DMS114 treated with DMSO at 0.1 percent for 48 hours (cell line): ENCODE measurements around the gene BEX4.
A peak's percentile ranks its signal among the peaks of the same experiment; 100 is the strongest.
"Not testable (repeated sequence)": the region's sequence is repeated elsewhere in the genome, so short reads cannot be mapped to it uniquely, and the experiment has no call there.

Experiments
- DNase-seq: peaks from one replicate; lab custom pipeline; 2025; ENCODE audit not compliant: unreplicated experiment; lab: John Stamatoyannopoulos, UW

BEX4 gene, protein sequence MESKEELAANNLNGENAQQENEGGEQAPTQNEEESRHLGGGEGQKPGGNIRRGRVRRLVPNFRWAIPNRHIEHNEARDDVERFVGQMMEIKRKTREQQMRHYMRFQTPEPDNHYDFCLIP

DNA sequence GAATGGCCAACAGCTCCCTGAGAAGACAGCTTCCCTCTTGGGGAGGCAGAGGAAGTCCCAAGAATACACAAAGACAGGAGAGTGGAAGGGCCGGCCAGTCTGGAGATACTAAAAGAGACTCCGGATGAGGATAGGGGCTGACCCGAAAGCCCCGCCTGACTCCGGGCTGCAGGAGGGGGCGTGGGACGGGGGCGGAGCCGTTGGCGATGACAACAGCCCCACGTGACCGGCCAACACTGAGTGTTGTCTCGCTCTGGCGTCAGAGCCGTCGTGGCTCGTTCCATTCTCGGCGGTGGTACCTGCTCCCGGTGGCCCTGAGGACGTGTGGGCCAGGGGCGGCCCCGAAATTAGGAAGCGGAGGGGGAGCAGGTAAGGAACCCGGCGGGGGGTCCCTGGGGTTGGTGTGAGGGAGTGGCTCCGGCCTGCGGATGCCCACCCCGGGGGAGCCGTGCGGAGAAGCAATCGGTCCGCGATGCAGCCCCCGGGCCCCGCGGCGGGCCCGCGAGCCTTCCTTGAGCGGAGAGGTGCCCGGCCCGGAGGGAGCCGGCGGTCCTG, at the start of gene BEX4:
Gene BEX4 (plus strand): TSS at position 239 of the 555 bp plus-strand sequence. CDS start 1,046 bp downstream, outside the sequence.
- peak; percentile 73 for DNase-seq

DNA sequence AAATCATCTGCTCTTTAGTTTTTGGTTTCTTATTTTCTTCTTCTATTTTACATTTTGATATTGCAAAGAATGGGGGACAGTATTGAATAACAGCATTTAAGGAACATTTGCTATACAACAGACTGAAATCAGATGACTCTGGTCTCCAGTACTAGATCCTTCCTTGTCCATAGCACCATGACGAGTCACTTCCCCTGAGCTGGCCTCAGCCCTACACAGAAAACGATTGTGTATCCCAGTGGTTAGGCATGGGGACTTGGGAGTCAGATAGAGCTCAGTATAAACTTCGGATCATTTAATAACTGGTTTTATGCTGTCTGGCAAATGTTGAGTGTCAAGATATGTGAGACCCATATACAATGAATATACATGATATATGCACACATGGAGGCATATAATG, 44.7 kb upstream of the BEX4 start:
- DNase-seq: no peak

DNA sequence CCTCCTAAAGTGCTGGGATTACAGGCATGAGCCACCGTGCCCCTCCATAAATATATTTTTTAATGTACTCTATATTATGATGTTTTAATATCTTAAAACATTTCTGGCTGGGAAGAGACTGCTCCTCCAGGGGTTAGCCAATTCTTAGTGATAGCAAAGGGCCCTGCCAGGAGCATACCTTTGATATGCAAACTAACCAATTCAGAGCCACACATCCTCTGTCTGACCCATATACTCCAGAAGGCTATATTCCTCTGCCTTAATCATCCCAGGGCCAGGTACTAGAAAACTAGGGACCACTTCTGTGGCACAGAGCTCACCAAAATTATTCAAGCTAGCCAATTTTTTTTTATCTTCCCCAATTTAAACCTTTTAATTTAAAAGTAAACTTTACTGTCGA, 43.6 kb upstream of the BEX4 start:
- DNase-seq: no peak

DNA sequence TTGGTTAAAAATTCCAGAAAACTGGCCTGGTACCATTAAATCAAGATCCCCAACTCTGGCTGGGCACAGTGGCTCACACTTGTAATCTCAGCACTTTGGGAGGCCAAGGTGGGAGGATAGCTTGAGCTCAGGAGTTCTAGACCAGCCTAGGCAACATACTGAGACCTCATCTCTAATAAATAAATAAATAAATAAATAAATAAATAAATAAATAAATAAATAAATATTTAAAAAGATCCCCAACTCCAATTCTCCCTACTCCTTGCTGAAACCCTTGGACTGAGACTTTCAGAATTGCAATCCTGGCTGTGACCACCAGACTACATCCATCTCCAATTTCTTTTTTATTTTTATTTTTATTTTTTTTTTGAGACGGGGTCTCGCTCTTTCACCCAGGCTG, 39.7 kb upstream of the BEX4 start:
- DNase-seq: not testable (repeated sequence)

DNA sequence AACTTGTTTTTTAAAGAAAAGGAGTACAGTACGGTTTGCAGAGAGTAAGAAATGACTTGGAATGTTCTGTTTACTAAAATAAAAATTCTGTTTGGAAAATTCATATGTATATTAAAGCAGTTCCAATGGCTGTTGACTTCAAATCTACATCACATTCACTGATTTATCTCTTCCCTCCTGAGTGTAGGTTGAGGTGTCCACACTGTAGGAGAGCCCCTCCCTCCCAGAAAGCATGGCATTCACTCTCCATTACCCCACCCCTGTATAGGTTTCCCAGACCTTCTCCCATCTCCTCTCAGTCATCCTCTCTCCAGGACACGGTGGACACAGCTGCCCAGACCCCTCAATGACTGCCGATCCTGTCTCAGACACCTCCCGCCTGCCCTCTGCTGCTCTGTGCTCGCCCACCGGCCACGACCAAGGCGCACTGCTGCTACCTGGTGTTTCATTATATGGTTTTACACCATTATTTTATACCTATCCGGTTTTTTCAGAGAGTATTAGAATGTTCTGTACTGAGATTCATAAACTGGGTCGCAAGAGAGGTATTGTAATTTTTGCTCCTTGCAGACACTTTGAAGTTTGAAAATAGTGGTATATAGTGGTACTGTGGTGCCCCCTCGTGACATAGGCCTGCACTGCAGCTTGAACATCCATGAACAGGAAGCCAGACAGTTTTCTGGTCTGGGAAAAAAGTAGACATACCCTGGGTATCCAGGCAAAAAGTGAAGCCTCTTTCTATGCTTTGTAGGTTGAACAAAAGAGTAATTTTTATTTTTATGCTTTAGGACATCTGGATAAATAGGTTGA, 38.8 kb upstream of the BEX4 start:
- DNase-seq: peak; percentile 51

DNA sequence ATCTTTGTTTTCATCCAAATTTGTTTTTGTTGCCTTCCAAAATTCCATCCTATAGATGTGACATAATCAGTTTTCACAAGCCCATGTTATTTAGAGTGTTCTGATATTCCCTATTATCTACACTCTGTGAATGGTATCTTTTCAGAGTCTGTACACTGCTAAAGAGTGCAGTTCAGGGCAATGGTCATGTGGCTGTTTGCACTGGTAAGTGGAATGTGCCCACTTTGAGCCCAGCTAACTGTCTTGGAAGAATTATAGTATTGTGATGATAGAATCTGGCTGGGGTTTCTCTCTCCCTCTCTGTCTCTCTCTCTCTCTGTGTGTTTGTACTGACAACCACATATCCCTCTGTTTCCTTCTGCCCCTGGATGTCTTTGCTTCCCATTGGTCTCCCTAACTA, 37.4 kb upstream of the BEX4 start:
- DNase-seq: no peak

DNA sequence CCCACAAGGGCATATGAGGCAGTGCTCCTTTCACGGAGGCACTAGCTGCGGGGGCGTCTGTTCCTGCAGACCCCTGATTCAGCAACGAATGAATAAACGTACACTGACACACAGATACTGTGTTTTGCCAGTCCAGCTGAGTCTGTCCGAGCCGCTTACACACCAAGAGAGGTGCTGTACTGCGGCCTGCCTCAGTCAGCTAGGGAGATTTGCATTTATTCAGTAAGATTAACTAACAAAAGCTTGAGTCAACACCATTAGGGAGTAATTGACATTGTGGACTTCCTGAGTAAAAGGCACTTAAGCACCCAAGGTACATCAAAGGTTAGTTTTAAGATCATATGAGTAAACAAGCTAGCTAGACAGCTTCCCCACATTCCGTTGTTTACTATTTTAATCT, 31.0 kb upstream of the BEX4 start:
- no peak for DNase-seq

DNA sequence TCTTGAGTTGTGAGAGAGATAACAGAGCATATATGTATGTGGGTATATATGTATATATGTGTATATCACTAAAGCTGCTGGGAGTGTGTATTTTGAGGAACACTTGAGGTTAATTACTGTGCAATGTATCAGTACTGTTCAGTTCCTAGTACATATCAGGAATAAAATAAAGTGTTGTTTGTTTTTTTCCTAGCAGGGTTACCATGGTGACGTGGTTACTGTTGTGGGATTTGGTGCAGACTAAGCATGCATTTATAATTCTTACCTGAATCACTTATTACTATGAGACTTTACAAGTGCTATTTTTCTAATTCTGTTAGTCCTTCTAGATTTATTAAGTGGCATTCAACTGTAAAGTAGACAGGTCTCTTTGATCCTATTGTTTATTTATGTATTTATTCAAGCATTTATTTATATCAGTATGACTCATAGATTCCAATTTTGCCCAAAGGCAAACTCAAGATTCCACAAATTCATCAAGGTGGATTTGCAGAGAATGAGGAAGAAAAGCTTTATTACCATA, 26.9 kb upstream of the BEX4 start:
- no peak for DNase-seq

DNA sequence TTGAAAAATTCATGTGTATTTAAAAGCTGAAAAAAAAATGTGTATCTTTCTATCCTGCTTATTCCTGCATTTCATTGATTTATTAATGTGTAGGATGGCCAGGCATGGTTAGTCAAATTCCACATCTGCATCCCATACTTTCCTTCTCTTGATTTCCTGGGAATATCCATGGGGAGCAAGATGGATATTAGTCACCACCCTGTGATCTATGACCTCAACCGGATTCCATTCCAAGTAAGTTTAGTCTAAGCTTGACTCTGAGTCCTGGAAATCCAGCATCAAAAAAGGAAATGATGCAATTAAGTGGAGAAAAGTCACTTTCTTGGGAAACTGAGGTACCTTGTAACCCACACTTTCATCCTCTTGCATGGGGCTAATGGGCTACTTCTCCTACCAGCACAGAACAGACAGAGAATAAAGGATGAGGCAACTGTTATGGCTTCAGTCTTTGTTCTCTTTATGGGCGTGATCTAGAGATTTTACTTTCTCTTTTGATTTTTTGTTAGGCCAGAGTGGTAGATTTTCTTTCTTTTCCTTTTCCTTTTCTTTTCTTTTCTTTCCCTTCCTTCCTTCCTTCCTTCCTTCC, 17.1 kb upstream of the BEX4 start:
- no peak for DNase-seq

DNA sequence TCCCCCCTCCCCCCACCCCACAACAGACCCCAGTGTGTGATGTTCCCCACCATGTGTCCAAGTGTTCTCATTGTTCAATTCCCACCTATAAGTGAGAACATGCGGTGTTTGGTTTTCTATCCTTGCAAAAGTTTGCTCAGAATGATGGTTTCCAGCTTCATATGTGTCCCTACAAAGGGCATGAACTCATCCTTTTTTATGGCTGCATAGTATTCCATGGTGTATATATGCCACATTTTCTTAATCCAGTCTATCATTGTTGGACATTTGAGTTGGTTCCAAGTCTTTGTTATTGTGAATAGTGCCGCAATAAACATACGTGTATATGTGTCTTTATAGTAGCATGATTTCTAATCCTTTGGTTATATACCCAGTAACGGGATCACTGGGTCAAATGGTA, 16.2 kb upstream of the BEX4 start:
- DNase-seq: not testable (repeated sequence)

DNA sequence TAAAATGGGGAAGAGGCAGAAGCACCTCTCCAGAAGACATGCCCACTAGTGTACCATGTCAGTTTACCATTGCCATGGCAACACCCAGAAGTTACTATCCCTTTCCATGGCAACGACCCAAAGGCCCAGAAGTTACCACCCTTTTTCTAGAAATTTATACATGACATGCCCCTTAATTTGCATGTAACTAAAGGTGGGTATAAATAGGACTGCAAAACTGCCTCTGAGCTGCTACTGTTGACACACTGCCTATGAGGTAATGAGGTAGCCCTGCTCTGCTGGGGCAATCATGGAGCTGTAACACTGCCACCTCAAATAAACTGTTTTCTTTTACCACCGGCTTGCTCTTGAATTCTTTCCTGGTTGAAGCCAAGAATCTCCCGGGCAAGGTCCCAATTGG, 13.9 kb upstream of the BEX4 start:
- DNase-seq: no peak

DNA sequence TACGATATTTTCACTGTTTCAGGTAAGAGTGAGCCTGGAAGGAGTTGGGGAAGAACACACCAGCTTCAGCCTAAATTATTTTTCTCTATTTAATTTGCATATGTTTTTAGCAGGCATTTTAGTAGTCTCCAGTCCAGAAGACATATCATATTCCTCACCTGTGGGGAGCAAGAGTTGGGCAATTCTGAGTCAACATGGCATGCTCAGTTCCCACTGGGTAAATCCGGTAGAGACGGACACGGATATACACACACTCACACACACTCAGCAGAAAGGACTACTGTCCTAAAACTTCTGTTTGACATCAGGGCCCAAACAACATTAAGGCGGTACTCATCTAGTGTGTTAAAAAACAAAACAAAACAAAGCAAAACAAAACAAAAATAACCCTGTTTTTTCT, 4.9 kb upstream of the BEX4 start:
- DNase-seq: no peak

DNA sequence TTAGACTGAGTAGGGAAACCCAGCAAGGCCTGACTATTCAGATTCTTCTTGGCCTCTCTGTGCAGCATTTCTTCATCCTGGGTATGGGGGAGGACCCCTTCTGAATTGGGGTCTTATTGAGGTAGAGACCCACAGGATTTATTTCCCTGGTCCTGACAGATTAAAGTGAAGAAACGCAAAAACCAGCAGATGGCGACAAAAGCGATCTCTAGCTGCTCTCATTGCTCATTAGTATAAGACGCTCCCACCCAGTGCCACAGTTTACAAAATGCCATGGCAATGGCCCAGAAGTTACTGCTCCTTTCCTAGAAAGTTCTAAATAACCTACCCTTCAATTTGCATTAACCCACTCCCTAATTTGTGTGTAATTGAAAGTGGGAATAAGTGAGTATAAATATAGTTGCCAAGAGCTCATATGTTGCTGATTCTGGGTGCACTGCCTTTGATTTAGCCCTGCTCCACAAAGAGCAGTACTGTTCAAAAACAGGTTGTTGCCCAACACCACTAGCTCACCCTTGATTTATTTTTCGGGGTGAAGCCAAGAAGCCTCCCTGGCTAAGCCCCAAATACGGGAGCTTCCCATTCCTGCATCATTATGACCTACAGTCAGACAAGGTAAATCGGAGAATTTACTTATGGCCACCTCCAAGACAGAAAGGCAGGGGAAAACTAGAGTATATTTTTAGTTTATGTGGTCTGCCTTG, 3.7 kb upstream of the BEX4 start:
- peak; percentile 75 for DNase-seq

DNA sequence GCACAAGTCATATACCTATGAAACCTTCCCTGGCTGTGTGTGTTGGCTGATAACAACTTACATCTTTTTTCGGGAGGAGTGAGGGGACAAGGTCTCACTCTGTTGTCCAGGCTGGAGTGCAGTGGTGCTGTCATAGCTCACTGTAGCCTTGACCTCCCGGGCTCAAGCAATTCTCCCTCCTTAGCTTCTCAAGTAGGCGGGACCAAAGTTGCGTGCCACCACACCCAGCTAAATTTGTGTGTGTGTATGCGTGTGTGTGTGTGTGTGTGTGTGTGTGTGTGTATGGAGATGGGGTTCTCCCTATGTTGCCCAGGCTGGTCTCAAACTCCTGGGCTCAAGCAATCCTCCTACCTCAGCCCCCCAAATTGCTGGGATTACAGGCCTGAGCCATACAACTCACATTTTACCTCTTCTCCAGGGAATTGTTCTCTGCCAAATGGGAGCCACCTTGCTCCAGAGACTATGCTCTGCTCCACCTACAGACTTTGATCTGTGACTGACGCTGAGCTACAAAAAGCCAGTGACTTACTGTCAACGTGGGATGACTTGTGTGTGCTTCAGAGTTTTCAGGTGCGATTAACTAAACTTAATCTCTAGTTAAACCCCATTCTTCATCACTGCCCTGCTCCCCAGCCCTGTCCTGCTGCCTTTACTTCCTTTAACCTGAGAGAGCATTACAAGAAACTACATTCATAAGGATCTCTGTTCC, 2.0 kb upstream of the BEX4 start:
- DNase-seq: no peak

DNA sequence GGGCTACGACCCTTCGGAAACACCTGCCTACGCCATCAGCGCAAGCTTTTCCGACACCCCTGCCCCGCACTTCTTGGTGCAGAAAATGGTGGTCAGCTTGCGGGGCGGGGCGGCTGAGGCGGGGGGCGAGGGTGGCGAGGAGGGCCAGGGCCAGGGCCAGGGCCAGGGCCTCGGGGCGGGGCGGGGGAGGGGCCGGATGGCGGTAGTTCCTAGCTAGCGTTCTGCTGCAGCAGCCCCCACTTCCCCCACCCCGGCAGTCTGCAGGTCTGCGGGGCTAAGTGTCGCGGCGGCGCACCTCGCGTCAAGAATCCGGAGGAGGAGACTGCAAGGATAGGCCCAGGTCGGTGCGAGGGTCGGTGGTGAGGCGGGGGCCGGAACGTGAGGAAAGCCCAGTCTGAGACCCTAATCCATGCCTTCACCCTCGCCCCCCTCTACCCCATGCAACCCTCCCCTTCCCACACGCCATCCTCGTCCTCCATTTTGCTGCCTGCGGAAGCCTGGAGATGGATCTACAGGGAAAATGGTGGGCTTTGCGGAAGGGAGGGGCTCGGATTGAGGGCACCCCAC, 600 bp downstream of the BEX4 start:
- peak; percentile 58 for DNase-seq

DNA sequence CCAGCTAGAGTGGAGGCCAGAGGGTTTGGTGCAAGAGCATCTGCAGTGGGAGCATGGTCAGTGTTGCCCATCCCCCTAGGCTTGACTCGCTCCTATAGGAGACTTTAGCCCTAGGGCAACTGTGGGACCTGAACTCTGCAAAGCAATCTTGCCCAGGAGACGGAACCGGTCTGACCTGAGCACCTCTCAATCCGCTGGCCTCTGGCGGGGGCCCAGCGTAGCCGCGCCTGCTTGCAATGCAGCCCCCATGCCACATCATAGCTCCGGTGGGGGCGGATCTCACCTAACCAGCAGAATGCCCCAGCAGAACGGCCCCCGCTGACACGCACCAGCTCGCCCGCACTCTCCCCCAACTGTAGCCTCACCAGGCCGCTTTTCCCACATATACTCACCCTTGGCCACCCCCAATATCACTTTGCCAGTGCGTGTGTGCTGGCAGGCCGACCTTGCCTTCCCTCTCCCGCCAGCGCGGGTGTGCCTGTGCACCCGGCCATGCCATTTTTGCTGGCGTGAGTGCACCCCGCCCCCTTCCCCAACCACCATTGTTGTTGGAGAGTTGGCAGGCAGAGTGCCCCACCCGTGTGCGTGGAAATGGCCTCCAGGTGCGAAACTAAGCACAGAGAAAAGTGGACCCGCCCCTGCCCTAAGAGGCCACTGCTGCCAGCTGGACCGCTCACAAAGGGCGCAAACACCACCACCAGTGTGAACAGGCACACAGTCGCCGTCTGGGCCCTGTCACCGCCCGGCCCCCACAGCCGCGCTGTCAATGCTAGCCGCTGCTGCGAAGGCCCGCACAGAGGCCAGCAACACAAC, 5.8 kb downstream of the BEX4 start:
- no peak for DNase-seq

DNA sequence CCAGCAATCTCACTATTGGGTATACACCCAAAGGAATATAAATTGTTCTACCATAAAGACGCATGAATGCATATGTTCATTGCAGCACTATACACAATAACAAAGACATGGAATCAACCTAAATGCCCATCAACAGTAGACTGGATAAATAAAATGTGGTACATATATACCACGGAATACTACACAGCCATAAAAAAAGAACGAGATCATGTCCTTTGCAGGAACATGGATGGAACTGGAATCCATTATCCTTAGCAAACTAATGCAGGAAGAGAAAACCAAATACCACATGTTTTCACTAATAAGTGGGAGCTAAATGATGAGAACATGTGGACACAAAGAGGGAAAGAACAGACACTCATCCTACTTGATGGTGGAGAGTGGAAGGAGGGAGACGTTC, 11.0 kb downstream of the BEX4 start:
- not testable (repeated sequence) for DNase-seq

DNA sequence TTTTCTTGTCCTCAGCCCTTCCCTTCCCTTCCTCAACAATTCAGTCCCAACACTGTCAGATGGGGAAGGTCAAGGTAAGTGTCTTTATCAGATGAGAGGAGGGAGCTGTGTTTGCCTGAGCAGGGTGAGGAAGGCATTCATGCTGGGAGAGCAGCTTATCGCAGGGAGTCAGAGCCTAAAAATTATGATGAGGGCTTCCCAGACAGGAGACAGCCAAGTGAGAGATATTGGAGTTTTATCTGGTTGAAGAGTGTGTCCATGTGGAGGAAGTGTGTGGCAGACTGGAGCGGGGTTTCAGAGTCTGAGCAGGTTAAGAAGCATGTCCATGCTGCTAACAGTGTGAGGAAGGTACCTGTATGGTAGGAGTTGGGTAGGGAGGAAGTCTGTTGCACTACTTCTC, 18.4 kb downstream of the BEX4 start:
- no peak for DNase-seq

DNA sequence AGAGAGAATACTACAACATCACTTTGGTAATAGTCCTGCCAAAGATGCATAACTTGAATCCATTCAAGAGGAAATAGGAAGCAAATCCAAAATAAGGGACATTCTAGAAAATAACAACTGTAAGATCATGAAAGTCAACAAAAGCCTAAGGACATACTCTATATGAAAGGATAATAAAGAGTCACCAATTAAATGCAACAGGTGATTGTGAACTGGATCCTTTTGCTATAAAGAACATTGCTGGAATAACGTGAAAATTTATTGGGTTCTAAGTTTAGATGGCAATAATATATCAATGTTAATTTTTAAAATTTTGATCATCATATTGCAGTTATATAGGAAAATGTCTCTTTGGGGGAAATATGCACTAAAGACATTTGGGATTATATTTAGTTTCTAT, 20.0 kb downstream of the BEX4 start:
- no peak for DNase-seq

DNA sequence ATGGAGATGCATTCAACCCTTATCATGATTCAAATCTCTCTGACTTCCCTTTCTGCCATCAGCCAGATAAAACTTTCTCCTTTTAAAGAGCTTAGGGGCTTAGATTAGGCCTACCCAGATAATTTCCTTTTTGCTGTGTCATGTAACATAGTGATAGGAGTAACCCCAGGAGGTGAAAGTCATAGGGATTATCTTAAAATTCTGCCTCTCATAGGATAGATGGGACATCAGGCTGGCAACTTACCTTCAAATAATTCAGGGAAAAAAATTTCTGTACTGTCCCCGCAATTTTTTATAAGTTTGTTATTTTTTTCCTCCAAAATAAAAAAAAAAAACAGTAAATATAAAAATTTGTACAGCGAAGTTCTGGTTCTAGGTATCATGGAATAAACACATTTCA, 20.7 kb downstream of the BEX4 start:
- DNase-seq: not testable (repeated sequence)
